ENCODE data around the gene LIPI. TPM values are rescaled to one million over a fixed set of nuclear protein-coding genes. Genes with fewer than 3 reads are reported as not detected.
"Not testable (repeated sequence)": the region's sequence is repeated elsewhere in the genome, so short reads cannot be mapped to it uniquely, and the experiment has no call there.

LIPI gene
- total RNA-seq, 4 donors from 2014 or later, result not detected

DNA sequence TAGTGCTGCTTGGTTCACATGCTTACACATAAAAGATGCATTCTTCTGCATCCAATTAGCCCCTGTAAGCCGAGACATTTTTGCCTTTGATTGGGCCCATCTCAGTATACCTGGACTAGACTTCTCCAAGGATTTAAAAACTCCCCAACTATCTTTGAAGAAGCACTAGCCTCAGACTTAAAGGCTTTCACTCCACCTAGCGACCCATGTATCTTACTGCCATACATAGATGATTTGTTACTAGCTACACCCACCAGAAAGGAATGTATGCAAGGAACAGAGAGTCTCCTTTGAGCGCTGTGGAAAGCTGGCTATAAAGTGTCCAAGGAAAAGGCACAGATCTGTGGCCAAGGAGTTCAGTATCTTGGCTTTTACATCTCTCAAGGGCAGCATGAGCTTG is 91.7 kb downstream of the LIPI start:
- no peak overlapping the region for H3K27ac ChIP-seq
- no peak overlapping the region for H3K4me3 ChIP-seq
- H3K9me3 ChIP-seq, result no peaks in the 10 kb centered on the region
- no peaks in the 10 kb centered on the region for H3K27me3 ChIP-seq
- no peak for DNase-seq
- no peaks in the 10 kb centered on the region for H3K4me1 ChIP-seq
- H3K36me3 ChIP-seq, result no peaks in the 10 kb centered on the region
- TF ChIP-seq POLR2A (IDR thresholded peaks at IDR 0.05), result no peak
- TF ChIP-seq, protein P1, sequence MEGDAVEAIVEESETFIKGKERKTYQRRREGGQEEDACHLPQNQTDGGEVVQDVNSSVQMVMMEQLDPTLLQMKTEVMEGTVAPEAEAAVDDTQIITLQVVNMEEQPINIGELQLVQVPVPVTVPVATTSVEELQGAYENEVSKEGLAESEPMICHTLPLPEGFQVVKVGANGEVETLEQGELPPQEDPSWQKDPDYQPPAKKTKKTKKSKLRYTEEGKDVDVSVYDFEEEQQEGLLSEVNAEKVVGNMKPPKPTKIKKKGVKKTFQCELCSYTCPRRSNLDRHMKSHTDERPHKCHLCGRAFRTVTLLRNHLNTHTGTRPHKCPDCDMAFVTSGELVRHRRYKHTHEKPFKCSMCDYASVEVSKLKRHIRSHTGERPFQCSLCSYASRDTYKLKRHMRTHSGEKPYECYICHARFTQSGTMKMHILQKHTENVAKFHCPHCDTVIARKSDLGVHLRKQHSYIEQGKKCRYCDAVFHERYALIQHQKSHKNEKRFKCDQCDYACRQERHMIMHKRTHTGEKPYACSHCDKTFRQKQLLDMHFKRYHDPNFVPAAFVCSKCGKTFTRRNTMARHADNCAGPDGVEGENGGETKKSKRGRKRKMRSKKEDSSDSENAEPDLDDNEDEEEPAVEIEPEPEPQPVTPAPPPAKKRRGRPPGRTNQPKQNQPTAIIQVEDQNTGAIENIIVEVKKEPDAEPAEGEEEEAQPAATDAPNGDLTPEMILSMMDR (IDR thresholded peaks at IDR 0.05), result no peak

DNA sequence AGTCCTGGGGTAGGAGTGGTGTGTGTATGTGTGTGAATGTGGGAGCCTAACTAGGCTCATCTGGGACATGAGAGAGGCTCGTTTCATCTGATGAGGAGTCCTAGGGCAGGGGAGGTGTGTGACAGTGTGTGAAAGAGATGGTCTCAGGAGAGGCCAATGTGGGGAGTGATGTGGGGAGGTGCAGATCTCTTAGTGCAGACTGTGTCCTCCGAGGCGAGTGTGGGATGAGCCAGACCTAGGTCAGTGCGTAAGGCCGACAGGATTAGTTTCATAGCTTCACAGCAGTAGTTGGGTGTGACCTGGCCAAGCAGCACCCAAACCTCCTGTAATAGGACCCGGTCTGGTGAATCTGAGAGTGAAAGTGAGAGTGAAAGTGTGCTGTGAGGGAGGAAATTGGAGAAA is 94.7 kb downstream of the LIPI start:
- TF ChIP-seq, protein P1 (IDR thresholded peaks at IDR 0.05), result no peak
- TF ChIP-seq POLR2A (IDR thresholded peaks at IDR 0.05), result no peak
- Histone ChIP-seq H3K9me3 (no peaks in the 10 kb centered on the region), H3K36me3 (no peaks in the 10 kb centered on the region), H3K27me3 (no peaks in the 10 kb centered on the region), H3K27ac (no peak overlapping the region), H3K4me3 (no peak overlapping the region), H3K4me1 (no peaks in the 10 kb centered on the region)
- DNase-seq, result no peak

DNA sequence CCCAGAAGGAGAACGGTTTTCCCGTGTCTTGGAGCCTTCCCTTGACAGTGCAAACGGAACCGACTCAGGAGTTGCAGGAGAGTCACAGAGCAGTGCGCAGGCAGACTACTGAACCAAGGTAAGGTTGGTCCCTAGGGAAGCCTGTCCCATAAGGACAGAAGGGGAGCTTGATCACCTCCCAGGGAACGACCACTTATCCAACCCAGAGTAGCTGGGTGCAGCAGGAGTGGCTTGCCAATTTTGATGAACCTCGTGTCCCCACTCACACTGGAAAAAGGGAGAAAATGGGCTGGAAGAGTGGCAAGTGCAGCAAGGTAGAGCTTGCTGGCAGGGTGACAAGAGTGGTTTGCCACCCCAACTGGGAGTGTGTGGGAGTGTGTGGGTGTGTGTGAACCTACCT is 95.1 kb downstream of the LIPI start:
- TF ChIP-seq POLR2A (IDR thresholded peaks at IDR 0.05), result no peak
- TF ChIP-seq, protein P1 (IDR thresholded peaks at IDR 0.05), result no peak

DNA sequence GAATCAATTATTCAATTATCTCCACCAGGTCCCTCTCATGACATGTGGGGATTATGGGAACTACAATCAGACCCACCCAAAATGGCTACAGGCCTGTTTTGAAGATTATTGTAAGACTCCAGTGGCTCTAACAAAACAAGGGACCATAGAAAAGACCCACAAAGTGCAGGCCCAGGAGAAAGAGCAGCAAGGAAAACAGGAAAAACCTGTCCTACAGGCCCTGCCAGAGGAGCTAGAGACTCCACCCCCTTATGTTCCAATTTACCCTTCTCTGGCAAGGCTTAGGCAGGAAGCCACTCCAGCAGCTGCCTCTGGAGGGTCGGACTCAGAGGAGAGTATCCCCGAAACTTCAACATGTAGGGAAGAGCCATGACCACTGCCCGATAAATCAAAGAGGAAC is 96.5 kb downstream of the LIPI start:
- Histone ChIP-seq H3K36me3 (no peaks in the 10 kb centered on the region), H3K4me1 (no peaks in the 10 kb centered on the region), H3K9me3 (no peaks in the 10 kb centered on the region), H3K4me3 (no peak overlapping the region), H3K27me3 (no peaks in the 10 kb centered on the region), H3K27ac (no peak overlapping the region)
- TF ChIP-seq, protein P1 (IDR thresholded peaks at IDR 0.05), result no peak
- no peak for TF ChIP-seq POLR2A (IDR thresholded peaks at IDR 0.05)
- DNase-seq, result no peak

More for the DNA sequence above, 95.1 kb downstream of the LIPI start:
- no peak overlapping the region for H3K4me3 ChIP-seq
- no peaks in the 10 kb centered on the region for H3K27me3 ChIP-seq
- no peaks in the 10 kb centered on the region for H3K9me3 ChIP-seq
- H3K4me1 ChIP-seq, result no peaks in the 10 kb centered on the region
- no peak overlapping the region for H3K27ac ChIP-seq
- no peak for DNase-seq
- H3K36me3 ChIP-seq, result no peaks in the 10 kb centered on the region

DNA sequence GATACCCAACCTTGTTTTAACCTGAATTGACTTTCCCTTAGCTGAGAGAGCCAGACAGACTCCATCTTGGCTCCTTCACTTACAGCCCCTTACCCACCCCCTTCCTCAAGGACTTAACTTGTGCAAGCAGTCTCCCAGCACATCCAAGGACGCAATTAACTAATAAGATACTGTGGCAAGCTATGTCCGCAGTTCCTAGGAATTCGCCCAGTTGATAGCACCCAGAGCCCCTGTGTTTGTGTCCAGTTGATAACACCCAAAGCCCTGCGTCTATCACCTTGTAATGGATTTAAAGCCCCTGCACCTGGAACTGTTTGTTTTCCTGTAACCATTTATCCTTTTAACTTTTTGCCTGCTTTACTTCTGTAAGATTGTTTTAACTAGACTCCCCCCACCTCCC is 106.2 kb downstream of the LIPI start:
- not testable (repeated sequence) for H3K36me3 ChIP-seq, DNase-seq, H3K4me3 ChIP-seq, H3K4me1 ChIP-seq, H3K27ac ChIP-seq, H3K27me3 ChIP-seq, H3K9me3 ChIP-seq

DNA sequence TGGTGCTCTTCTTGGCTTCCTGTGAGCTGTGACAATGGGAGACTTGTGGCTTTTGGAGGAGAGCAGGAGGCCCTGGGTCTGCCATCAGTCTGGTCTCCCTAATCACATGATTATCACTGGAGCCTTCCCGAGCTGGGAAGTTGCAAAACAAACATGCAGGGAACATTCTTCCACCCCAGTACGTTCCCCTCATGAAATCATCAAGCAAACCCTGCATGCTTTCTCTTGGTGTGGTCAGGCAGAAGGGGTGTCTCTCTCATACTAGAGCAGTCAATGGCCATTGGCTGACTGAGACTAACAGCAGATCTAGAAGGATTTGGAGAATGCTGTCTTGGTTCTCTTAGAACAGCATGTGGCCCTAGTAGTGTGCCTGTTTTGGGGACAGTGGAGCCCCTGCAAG is 111.2 kb downstream of the LIPI start:
- TF ChIP-seq, protein P1 (IDR thresholded peaks at IDR 0.05), result no peak
- no peak for TF ChIP-seq POLR2A (IDR thresholded peaks at IDR 0.05)
- H3K36me3 ChIP-seq, result no peaks in the 10 kb centered on the region
- no peaks in the 10 kb centered on the region for H3K9me3 ChIP-seq
- H3K4me1 ChIP-seq, result no peaks in the 10 kb centered on the region
- H3K4me3 ChIP-seq, result no peak overlapping the region
- H3K27me3 ChIP-seq, result no peaks in the 10 kb centered on the region
- H3K27ac ChIP-seq, result no peak overlapping the region
- DNase-seq, result no peak
